Endothelial cell of umbilical vein (primary cell): Measurements from ENCODE around the gene DCHS1. TPM values are rescaled to one million over a fixed set of nuclear protein-coding genes. Genes with fewer than 3 reads are reported as not detected.

ENCODE experiments used
- BruUV-seq: library from RNA; stranded (reverse); fragments of 400-500 nt; replicated peaks from 2 replicates; lab custom pipeline; 2021; lab: Mats Ljungman, UMichigan
- CTCF ChIA-PET: fragments of 300-600, 350-600 bp; sonication (Branson Sonifier 250); formaldehyde crosslinking; loops from one replicate; lab custom pipeline; 2021; ENCODE audit warnings: antibody characterized with exemption, inconsistent platforms; lab: Charles Lee
- POLR2A ChIA-PET: fragments of 300-600, 350-600 bp; sonication (Branson Sonifier 250); formaldehyde crosslinking; loops from one replicate; lab custom pipeline; 2021; ENCODE audit warnings: antibody characterized with exemption, inconsistent platforms; lab: Charles Lee
- DNase-seq: peaks from one replicate; pipeline ENCODE4 v3.0.0-alpha.2; 2011; ENCODE audit warnings: low read depth, low spot score
- FAIRE-seq: peaks from 2 replicates; lab custom pipeline; 2011; peaks lifted over from hg19 to GRCh38; lab: Jason Lieb, UNC
- H2AFZ ChIP-seq: 2 replicates; pipeline ENCODE4 v1.6.0; 2012; ENCODE audit warnings: low read depth, low read length, control low read depth, inconsistent platforms
- H3K27ac ChIP-seq: 2 replicates; pipeline ENCODE4 v1.5.1; 2011; ENCODE audit warnings: low read depth, mild to moderate bottlenecking, control low read depth, low read length, moderate library complexity; ENCODE audit not compliant: insufficient read depth
- H3K27me3 ChIP-seq, 2 experiments: 2 replicates each; pipeline versions ENCODE4 v1.6.0 to v1.6.1; 2011; ENCODE audit warnings: low read length in 2 of 2, mixed read lengths in 1 of 2; ENCODE audit not compliant: control insufficient read depth in 2 of 2, insufficient read depth in 2 of 2
- H3K36me3 ChIP-seq, 2 experiments: 2 replicates in 1 of 2; 3 replicates in 1 of 2; pipeline ENCODE4 v1.5.1; 2011; ENCODE audit warnings: low read length in 2 of 2, mild to moderate bottlenecking in 1 of 2, moderate library complexity in 1 of 2; ENCODE audit not compliant: control insufficient read depth in 2 of 2, insufficient read depth in 2 of 2; ENCODE audit errors: extremely low read depth in 1 of 2
- H3K4me1 ChIP-seq: 3 replicates; pipeline ENCODE4 v1.5.1; 2011; ENCODE audit warnings: mild to moderate bottlenecking, low read length; ENCODE audit not compliant: control insufficient read depth, insufficient read depth; ENCODE audit errors: extremely low read depth
- H3K4me2 ChIP-seq: 2 replicates; pipeline ENCODE4 v1.6.1; 2011; ENCODE audit warnings: low read length, control low read depth, mixed read lengths; ENCODE audit not compliant: insufficient read depth
- H3K4me3 ChIP-seq, 3 experiments: fragments of 200-600 bp in 1 of 3; sonication (generic), shearing (Covaris generic) in 1 of 3; replicated peaks in 1 of 3; 2 replicates each; pipeline ENCODE4 v1.5.1; 2011 to 2016; ENCODE audit warnings: control low read depth in 3 of 3, low read length in 3 of 3, mild to moderate bottlenecking in 2 of 3, inconsistent platforms in 1 of 3, low read depth in 1 of 3, moderate library complexity in 1 of 3; ENCODE audit not compliant: insufficient read depth in 1 of 3
- H3K79me2 ChIP-seq: 2 replicates; pipeline ENCODE4 v1.6.0; 2012; ENCODE audit warnings: low read length, inconsistent platforms; ENCODE audit not compliant: control insufficient read depth, insufficient read depth
- H3K9ac ChIP-seq: replicated peaks from 2 replicates; pipeline ENCODE3; 2011; ENCODE audit warnings: low read length, control low read depth; ENCODE audit not compliant: insufficient read depth; ENCODE audit errors: extremely low read depth
- H3K9me1 ChIP-seq: replicated peaks from 3 replicates; pipeline ENCODE4 v1.6.0; 2011; ENCODE audit warnings: mild to moderate bottlenecking, low read length; ENCODE audit not compliant: control insufficient read depth, insufficient read depth; ENCODE audit errors: extremely low read depth
- H3K9me3 ChIP-seq: replicated peaks from 2 replicates; pipeline ENCODE4 v1.5.1; 2012; ENCODE audit warnings: low read length, inconsistent platforms; ENCODE audit not compliant: control insufficient read depth, insufficient read depth
- H4K20me1 ChIP-seq: replicated peaks from 2 replicates; pipeline ENCODE3; 2011; ENCODE audit warnings: mild to moderate bottlenecking, low read length; ENCODE audit not compliant: control insufficient read depth, insufficient read depth; ENCODE audit errors: extremely low read depth
- EZH2 ChIP-seq: IDR thresholded peaks from 2 replicates; pipeline ENCODE4 v1.6.1; 2012; ENCODE audit warnings: borderline replicate concordance, low read depth, mild to moderate bottlenecking, moderate library complexity, low read length, inconsistent platforms; ENCODE audit not compliant: severe bottlenecking
- FOS ChIP-seq: IDR thresholded peaks from 2 replicates; pipeline ENCODE4 v1.6.1; 2011; ENCODE audit warnings: mild to moderate bottlenecking, low read length, moderate library complexity, borderline replicate concordance; ENCODE audit not compliant: insufficient read depth
- GATA2 ChIP-seq: IDR thresholded peaks from 2 replicates; pipeline ENCODE4 v1.7.0; 2011; ENCODE audit warnings: low read depth, mild to moderate bottlenecking, moderate library complexity, mixed read lengths, low read length; ENCODE audit not compliant: insufficient read length, insufficient read depth
- JUN ChIP-seq: IDR thresholded peaks from 2 replicates; pipeline ENCODE4 v1.6.1; 2011; ENCODE audit warnings: borderline replicate concordance, low read depth; ENCODE audit not compliant: insufficient read length, insufficient read depth
- MAX ChIP-seq: IDR thresholded peaks from 2 replicates; pipeline ENCODE4 v1.6.1; 2011; ENCODE audit not compliant: insufficient read depth, insufficient read length
- MYC ChIP-seq: IDR thresholded peaks from one replicate; pipeline ENCODE4 v1.6.1; 2011; ENCODE audit warnings: mild to moderate bottlenecking, low read depth, low read length
- POLR2A ChIP-seq: IDR thresholded peaks from 2 replicates; pipeline ENCODE4 v1.6.1; 2012; ENCODE audit warnings: low read depth, mild to moderate bottlenecking, control low read depth, low read length
- POLR2AphosphoS5 ChIP-seq: IDR thresholded peaks from 2 replicates; pipeline ENCODE4 v1.6.1; 2012; ENCODE audit warnings: low read depth, mild to moderate bottlenecking, control low read depth, low read length, moderate library complexity; ENCODE audit not compliant: insufficient read depth
- dilution Hi-C: fragments of 300-500 bp; cut with MboI; formaldehyde crosslinking; loops from one replicate; pipeline ENCODE4 v1.15.0; 2019; ENCODE audit warnings: low sequenced_read_pairs; ENCODE audit not compliant: extremely low pct_ligation_motif_present
- intact Hi-C: fragments of 100-400 bp; cut with micrococcal nuclease; formaldehyde crosslinking; loops from one replicate; pipeline ENCODE4 v1.10.0; 2022
- polyA plus RNA-seq, 4 experiments: library from polyadenylated mRNA; depleted of rRNA in 3 of 4; stranded (reverse) in 3 of 4; unstranded in 1 of 4; fragments of >200 nt; gene quantifications; 2 replicates each; pipeline versions ENCODE4 v1.2.1 to v1.2.3, GENCODE V29; 2011 to 2012; ENCODE audit warnings: missing spikeins in 1 of 4
- total RNA-seq: library from RNA; stranded (reverse); gene quantifications from 2 replicates; pipeline ENCODE4 v1.2.3, GENCODE V29; 2021
- TF ChIP-seq, protein P1 (sequence below), 2 donors: IDR thresholded peaks; 1 replicate in 1 of 2; 2 replicates in 1 of 2; pipeline ENCODE4 v1.5.1; 2011; ENCODE audit warnings: low read length in 2 of 2, mild to moderate bottlenecking in 2 of 2, moderate library complexity in 2 of 2, control low read depth in 1 of 2, inconsistent platforms in 1 of 2, low read depth in 1 of 2; ENCODE audit not compliant: insufficient read depth in 1 of 2; ENCODE audit errors: extremely low read depth in 1 of 2

Gene DCHS1
- total and polyA plus RNA-seq, 2 donors (not counting 3 experiments of a cell fraction or from before 2014, with no cell fraction given) = 56.2 to 73.0 TPM

GRCh38 chr11:6635082-6635932 is 20.3 kb downstream of the DCHS1 start:
- Histone ChIP-seq H3K79me2 (peaks cover 2% of the 10 kb centered on the region), H3K27me3 (no peaks in the 10 kb centered on the region), H3K4me1 (peaks cover 47% of the 10 kb centered on the region), H4K20me1 (no peaks in the 10 kb centered on the region), H3K9me3 (no peaks in the 10 kb centered on the region), H2AFZ (no peak overlapping the region), H3K4me2 (peak overlapping the region; percentile 79), H3K27ac (peak overlapping the region; percentile 91), H3K4me3 (peak overlapping the region in 1 of 3 experiments; percentile 37), H3K9me1 (no peaks in the 10 kb centered on the region), H3K36me3 (peaks cover 0 to 43% of the 10 kb centered on the region in 2 experiments), H3K9ac (peak overlapping the region; percentile 50)
- intact Hi-C loops (loop anchor here (1.0 to 2.0 kb wide), 11 partner anchors 11 to 245 kb away; partner anchors contain the start of genes MRPL17, SMPD1, TAF10 and TPP1), dilution Hi-C loops (no loop called here)
- CTCF ChIA-PET = interaction anchor here (0.6 to 2.9 kb wide), 27 partner anchors 11 to 256 kb away, joined by 3 to 23 read pairs (median 5); partner anchors contain the start of genes MRPL17, SMPD1, TAF10 and TPP1
- no TSS peak for BruUV-seq
- DNase-seq (peak; percentile 98), FAIRE-seq (peak; percentile 100)
- POLR2A ChIA-PET = interaction anchor here (0.8 to 1.9 kb wide), 7 partner anchors 11 to 60 kb away, joined by 3 to 11 read pairs (median 3); partner anchors contain the start of genes MRPL17 and TPP1
- peak; percentile 82 for TF ChIP-seq JUN
- TF ChIP-seq GATA2 = peak; percentile 80
- peak; percentile 100 for TF ChIP-seq POLR2AphosphoS5
- no peak for TF ChIP-seq EZH2
- TF ChIP-seq MYC = peak; percentile 46
- peak; percentile 83 for TF ChIP-seq POLR2A
- no peak for TF ChIP-seq MAX
- TF ChIP-seq, protein P1, sequence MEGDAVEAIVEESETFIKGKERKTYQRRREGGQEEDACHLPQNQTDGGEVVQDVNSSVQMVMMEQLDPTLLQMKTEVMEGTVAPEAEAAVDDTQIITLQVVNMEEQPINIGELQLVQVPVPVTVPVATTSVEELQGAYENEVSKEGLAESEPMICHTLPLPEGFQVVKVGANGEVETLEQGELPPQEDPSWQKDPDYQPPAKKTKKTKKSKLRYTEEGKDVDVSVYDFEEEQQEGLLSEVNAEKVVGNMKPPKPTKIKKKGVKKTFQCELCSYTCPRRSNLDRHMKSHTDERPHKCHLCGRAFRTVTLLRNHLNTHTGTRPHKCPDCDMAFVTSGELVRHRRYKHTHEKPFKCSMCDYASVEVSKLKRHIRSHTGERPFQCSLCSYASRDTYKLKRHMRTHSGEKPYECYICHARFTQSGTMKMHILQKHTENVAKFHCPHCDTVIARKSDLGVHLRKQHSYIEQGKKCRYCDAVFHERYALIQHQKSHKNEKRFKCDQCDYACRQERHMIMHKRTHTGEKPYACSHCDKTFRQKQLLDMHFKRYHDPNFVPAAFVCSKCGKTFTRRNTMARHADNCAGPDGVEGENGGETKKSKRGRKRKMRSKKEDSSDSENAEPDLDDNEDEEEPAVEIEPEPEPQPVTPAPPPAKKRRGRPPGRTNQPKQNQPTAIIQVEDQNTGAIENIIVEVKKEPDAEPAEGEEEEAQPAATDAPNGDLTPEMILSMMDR (IDR thresholded peaks at IDR 0.05; ENCODE audit: extremely low read depth in 1 of 2, insufficient read depth in 1 of 2, low read depth in 1 of 2, low read length in 2 of 2) = no peak
- peak; percentile 96 for TF ChIP-seq FOS
